OCI-LY7 (cell line): ENCODE data around the gene STKLD1. TPM values are rescaled to one million over a fixed set of nuclear protein-coding genes. Genes with fewer than 3 reads are reported as not detected.

Experiments used
- BruUV-seq: library from RNA; stranded (reverse); fragments of 400-500 nt; replicated peaks from 2 replicates; lab custom pipeline; 2021; lab: Mats Ljungman, UMichigan
- CTCF ChIA-PET: fragments of 300-600 bp; sonication (Branson Sonifier 250); formaldehyde crosslinking; loops from one replicate; lab custom pipeline; 2022; ENCODE audit warnings: antibody characterized with exemption; ENCODE audit not compliant: unreplicated experiment; lab: Charles Lee
- POLR2A ChIA-PET: fragments of 300-600 bp; sonication (Branson Sonifier 250); formaldehyde crosslinking; loops from one replicate; lab custom pipeline; 2022; ENCODE audit warnings: antibody characterized with exemption; lab: Charles Lee
- DNase-seq: peaks from one replicate; pipeline ENCODE4 v3.0.0-alpha.2; 2015; ENCODE audit warnings: low spot score
- H2AFZ ChIP-seq: fragments of 200-600 bp; sonication (generic), shearing (Covaris generic); 2 replicates; pipeline ENCODE4 v1.6.1; 2014; ENCODE audit warnings: mild to moderate bottlenecking, antibody characterized with exemption, low read length, moderate library complexity
- H3K27ac ChIP-seq: fragments of 200-600 bp; sonication (generic); 2 replicates; pipeline ENCODE4 v1.5.1; 2014; ENCODE audit warnings: mixed run types, low read depth, mild to moderate bottlenecking, moderate library complexity, low read length, inconsistent platforms; ENCODE audit not compliant: poor library complexity, severe bottlenecking
- H3K36me3 ChIP-seq: fragments of 200-600 bp; sonication (generic); 2 replicates; pipeline ENCODE4 v1.6.1; 2014; ENCODE audit warnings: mild to moderate bottlenecking, antibody characterized with exemption, low read length, moderate library complexity, mixed read lengths; ENCODE audit not compliant: insufficient read depth
- H3K4me1 ChIP-seq: fragments of 200-600 bp; sonication (generic); 2 replicates; pipeline ENCODE4 v1.5.1; 2014; ENCODE audit warnings: mild to moderate bottlenecking, low read length; ENCODE audit not compliant: insufficient read depth, poor library complexity, severe bottlenecking
- H3K4me2 ChIP-seq: fragments of 200-600 bp; sonication (generic); 2 replicates; pipeline ENCODE4 v1.6.1; 2014; ENCODE audit warnings: mild to moderate bottlenecking, low read length
- H3K4me3 ChIP-seq: fragments of 200-600 bp; sonication (generic); 2 replicates; pipeline ENCODE4 v1.5.1; 2014; ENCODE audit warnings: mild to moderate bottlenecking, low read depth, low read length; ENCODE audit not compliant: poor library complexity, severe bottlenecking
- H3K79me2 ChIP-seq: fragments of 200-600 bp; sonication (generic); 2 replicates; pipeline ENCODE4 v1.6.1; 2016; ENCODE audit warnings: low read depth, mild to moderate bottlenecking, low read length, moderate library complexity, mixed read lengths; ENCODE audit not compliant: insufficient read depth
- H3K9me2 ChIP-seq: fragments of 200-600 bp; sonication (generic); 2 replicates; pipeline ENCODE4 v1.6.1; 2016; ENCODE audit warnings: mild to moderate bottlenecking, low read length, mixed read lengths; ENCODE audit not compliant: insufficient read depth
- H3K9me3 ChIP-seq: fragments of 200-600 bp; sonication (generic); 2 replicates; pipeline ENCODE4 v1.6.1; 2014; ENCODE audit warnings: mild to moderate bottlenecking, mixed run types, low read length, mixed read lengths
- H4K20me1 ChIP-seq: fragments of 200-600 bp; sonication (generic); 2 replicates; pipeline ENCODE4 v1.6.1; 2014; ENCODE audit warnings: mild to moderate bottlenecking, antibody characterized with exemption, low read length, moderate library complexity, mixed read lengths; ENCODE audit not compliant: insufficient read depth
- EZH2phosphoT487 ChIP-seq: fragments of 200-600 bp; sonication (generic); IDR thresholded peaks from 2 replicates; pipeline ENCODE4 v1.6.1; 2018; ENCODE audit warnings: low read depth, borderline replicate concordance, mild to moderate bottlenecking, mixed run types, antibody characterized with exemption, low read length, moderate library complexity, mixed read lengths
- intact Hi-C: fragments of 100-400 bp; cut with micrococcal nuclease; formaldehyde crosslinking; loops from one replicate; pipeline ENCODE4 v1.10.0; 2022; ENCODE audit not compliant: unreplicated experiment
- total RNA-seq, 2 experiments: library from RNA; depleted of rRNA in 1 of 2; stranded (reverse); fragments of >200 nt in 1 of 2; shearing (Covaris generic) in 1 of 2; gene quantifications; 2 replicates each; pipeline ENCODE4 v1.2.3, GENCODE V29; 2014 to 2022
- TF ChIP-seq, protein P1 (sequence below): fragments of 200-600 bp; sonication (generic); conservative IDR thresholded peaks from 2 replicates; pipeline ENCODE4 v1.5.1; 2014; ENCODE audit warnings: mild to moderate bottlenecking, antibody characterized with exemption, low read length, moderate library complexity, mixed read lengths

The STKLD1 gene
- total RNA-seq, 2 experiments from 2014 or later, result 1.4 to 1.7 TPM

DNA sequence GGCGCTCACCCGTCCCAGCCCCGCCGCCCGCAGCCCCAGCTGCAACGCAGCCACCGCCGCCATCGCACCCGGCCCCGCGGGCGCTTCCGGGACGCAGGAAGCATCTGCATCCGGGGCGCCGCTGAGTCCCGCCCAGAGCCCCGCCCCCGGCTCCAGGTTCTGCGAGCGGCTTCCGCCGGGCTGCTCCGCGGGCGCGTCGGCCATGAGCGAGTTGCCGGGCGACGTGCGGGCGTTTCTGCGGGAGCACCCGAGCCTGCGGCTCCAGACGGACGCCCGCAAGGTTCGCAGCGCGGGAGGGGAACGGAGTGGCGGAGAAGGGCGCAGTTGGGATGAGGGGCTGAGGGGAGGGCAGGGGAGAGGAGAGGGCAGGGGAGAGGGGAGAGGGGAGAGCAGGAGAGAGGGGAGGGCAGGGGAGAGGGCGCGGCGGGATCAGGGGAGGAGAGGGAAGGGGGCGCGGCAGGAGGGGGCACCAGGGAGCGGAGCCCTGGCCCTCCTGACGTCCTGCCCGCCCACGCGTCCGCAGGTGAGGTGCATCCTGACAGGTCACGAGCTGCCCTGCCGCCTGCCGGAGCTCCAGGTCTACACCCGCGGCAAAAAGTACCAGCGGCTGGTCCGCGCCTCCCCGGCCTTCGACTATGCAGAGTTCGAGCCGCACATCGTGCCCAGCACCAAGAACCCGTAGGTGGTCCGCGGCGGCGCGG lies 19.6 kb upstream of the STKLD1 start, which contains the start of the genes SURF1 and SURF2:
Gene SURF1, minus strand, starts transcription at position 97 of the 701 bp plus-strand sequence. Its CDS starts 34 bp downstream, at position 63.
Gene SURF2, plus strand, starts transcription at position 160 of the 701 bp plus-strand sequence. Its CDS starts 43 bp downstream, at position 203.
- H3K79me2 ChIP-seq, result peaks cover 8% of the 10 kb centered on the region; the same call in 1 of the 2 replicates
- CTCF ChIA-PET, result interaction anchor here (1.1 kb wide), 1 partner anchor 18 kb away, joined by 3 read pairs; no protein-coding TSS in a partner anchor
- POLR2A ChIA-PET, result interaction anchor here (0.5 to 1.4 kb wide), 3 partner anchors 24 to 1325 kb away, joined by 5 to 10 read pairs (median 6); no protein-coding TSS in a partner anchor
- no peaks in the 10 kb centered on the region for H3K9me2 ChIP-seq
- no peaks in the 10 kb centered on the region for H3K9me3 ChIP-seq
- no peak for TF ChIP-seq EZH2phosphoT487
- TF ChIP-seq, protein P1, sequence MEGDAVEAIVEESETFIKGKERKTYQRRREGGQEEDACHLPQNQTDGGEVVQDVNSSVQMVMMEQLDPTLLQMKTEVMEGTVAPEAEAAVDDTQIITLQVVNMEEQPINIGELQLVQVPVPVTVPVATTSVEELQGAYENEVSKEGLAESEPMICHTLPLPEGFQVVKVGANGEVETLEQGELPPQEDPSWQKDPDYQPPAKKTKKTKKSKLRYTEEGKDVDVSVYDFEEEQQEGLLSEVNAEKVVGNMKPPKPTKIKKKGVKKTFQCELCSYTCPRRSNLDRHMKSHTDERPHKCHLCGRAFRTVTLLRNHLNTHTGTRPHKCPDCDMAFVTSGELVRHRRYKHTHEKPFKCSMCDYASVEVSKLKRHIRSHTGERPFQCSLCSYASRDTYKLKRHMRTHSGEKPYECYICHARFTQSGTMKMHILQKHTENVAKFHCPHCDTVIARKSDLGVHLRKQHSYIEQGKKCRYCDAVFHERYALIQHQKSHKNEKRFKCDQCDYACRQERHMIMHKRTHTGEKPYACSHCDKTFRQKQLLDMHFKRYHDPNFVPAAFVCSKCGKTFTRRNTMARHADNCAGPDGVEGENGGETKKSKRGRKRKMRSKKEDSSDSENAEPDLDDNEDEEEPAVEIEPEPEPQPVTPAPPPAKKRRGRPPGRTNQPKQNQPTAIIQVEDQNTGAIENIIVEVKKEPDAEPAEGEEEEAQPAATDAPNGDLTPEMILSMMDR, result peak; percentile 41
- H3K4me1 ChIP-seq, result peaks cover 35% of the 10 kb centered on the region
- H4K20me1 ChIP-seq, result no peaks in the 10 kb centered on the region
- H2AFZ ChIP-seq, result peak within 1 kb of the TSS; percentile 56; the same call in 1 of the 2 replicates
- H3K4me2 ChIP-seq, result peak within 1 kb of the TSS; percentile 91
- intact Hi-C loops, result loop anchor here (1.0 to 5.0 kb wide), 2 partner anchors 20 to 106 kb away; partner anchors contain the start of genes STKLD1 and SURF4
- BruUV-seq, result no TSS peak
- H3K27ac ChIP-seq, result peak within 1 kb of the TSS; percentile 52
- peak; percentile 92 for DNase-seq
- H3K4me3 ChIP-seq, result peak within 1 kb of the TSS; percentile 78
- H3K36me3 ChIP-seq, result peaks cover 59% of the 10 kb centered on the region

DNA sequence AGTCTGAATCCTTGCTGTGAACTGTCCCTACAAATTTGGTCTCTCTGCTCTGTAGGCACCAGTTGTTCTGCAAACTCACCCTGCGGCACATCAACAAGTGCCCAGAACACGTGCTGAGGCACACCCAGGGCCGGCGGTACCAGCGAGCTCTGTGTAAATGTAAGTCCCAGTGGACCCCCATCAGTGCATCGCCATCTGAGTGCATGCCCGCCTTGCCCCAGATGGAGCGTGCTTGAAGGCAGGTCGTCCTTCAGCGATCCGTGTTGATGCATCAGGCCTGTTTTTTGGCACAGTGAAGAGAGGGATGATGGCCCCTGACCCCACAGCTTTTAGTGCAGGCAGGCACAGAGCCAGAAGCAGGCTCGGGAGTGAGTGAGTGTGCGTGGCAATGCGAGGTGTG lies 18.5 kb upstream of the STKLD1 start:
- TF ChIP-seq, protein P1, result no peak
- no peak for TF ChIP-seq EZH2phosphoT487

More for the DNA sequence above, 18.5 kb upstream of the STKLD1 start:
- H3K79me2 ChIP-seq, result peaks cover 8% of the 10 kb centered on the region; the same call in 1 of the 2 replicates
- H3K36me3 ChIP-seq, result peaks cover 59% of the 10 kb centered on the region
- CTCF ChIA-PET, result interaction anchor here (1.1 kb wide), 1 partner anchor 17 kb away, joined by 3 read pairs; no protein-coding TSS in a partner anchor
- H3K4me2 ChIP-seq, result peak overlapping the region; percentile 91
- intact Hi-C loops, result loop anchor here (5.0 kb wide), 1 partner anchor 105 kb away; no protein-coding TSS in a partner anchor
- peaks cover 35% of the 10 kb centered on the region for H3K4me1 ChIP-seq
- no peak overlapping the region for H2AFZ ChIP-seq
- no peak for DNase-seq
- POLR2A ChIA-PET, result interaction anchor here (1.0 kb wide), 1 partner anchor 23 kb away, joined by 10 read pairs; no protein-coding TSS in a partner anchor
- no peaks in the 10 kb centered on the region for H3K9me3 ChIP-seq
- H3K27ac ChIP-seq, result no peak overlapping the region
- BruUV-seq, result no TSS peak
- H4K20me1 ChIP-seq, result no peaks in the 10 kb centered on the region
- H3K9me2 ChIP-seq, result no peaks in the 10 kb centered on the region
- H3K4me3 ChIP-seq, result peak overlapping the region; percentile 78
